GM12878 (cell line): Measurements from ENCODE around the gene TAF6. TPM values are rescaled to one million over a fixed set of nuclear protein-coding genes. Genes with fewer than 3 reads are reported as not detected.

ENCODE experiments used
- ATAC-seq: fragments of 200-7000 bp; cut with Tn5 transposase; 3 replicates; pipeline ENCODE4 v1.9.1; 2020; ENCODE audit warnings: mild to moderate bottlenecking, moderate library complexity
- BruUV-seq: library from RNA; stranded (reverse); fragments of 400-500 nt; replicated peaks from 2 replicates; lab custom pipeline; 2021; lab: Mats Ljungman, UMichigan
- CTCF ChIA-PET: fragments of 300-600 bp; sonication (Branson Sonifier 250); formaldehyde crosslinking; extraction: SDS; loops from one replicate; lab custom pipeline; 2021; ENCODE audit warnings: inconsistent platforms; lab: Yijun Ruan, JAX
- POLR2A ChIA-PET: fragments of 350-600 bp; formaldehyde crosslinking; extraction: SDS; loops from one replicate; lab custom pipeline; 2021; ENCODE audit warnings: inconsistent platforms; lab: Charles Lee
- RAD21 ChIA-PET: fragments of 300-600 bp; sonication (Branson Sonifier 250); formaldehyde crosslinking; loops from one replicate; lab custom pipeline; 2023; ENCODE audit warnings: antibody characterized with exemption; ENCODE audit not compliant: unreplicated experiment; lab: Charles Lee
- SMC1A ChIA-PET: fragments of 300-600 bp; sonication (Branson Sonifier 250); formaldehyde crosslinking; loops from one replicate; lab custom pipeline; 2023; ENCODE audit not compliant: unreplicated experiment, uncharacterized antibody; lab: Charles Lee
- DNase-seq: peaks from one replicate; pipeline ENCODE4 v3.0.0-alpha.2; 2011; ENCODE audit warnings: low read depth, low spot score
- FAIRE-seq: peaks from 3 replicates; lab custom pipeline; 2011; peaks lifted over from hg19 to GRCh38; lab: Jason Lieb, UNC
- H2AFZ ChIP-seq: 2 replicates; pipeline ENCODE4 v1.6.0; 2011; ENCODE audit warnings: low read depth, low read length, control low read depth; ENCODE audit not compliant: control insufficient read depth
- H3K27ac ChIP-seq: 2 replicates; pipeline ENCODE4 v1.5.1; 2011; ENCODE audit warnings: control low read depth; ENCODE audit not compliant: control insufficient read depth, insufficient read depth
- H3K27me3 ChIP-seq, 2 experiments: replicated peaks in 1 of 2; 2 replicates each; pipeline versions ENCODE4 v1.6.0 to v1.6.1; 2011; ENCODE audit warnings: low read length in 1 of 2; ENCODE audit not compliant: control insufficient read depth in 2 of 2, insufficient read depth in 2 of 2
- H3K36me3 ChIP-seq, 2 experiments: 2 replicates each; pipeline ENCODE4 v1.5.1; 2011; ENCODE audit warnings: low read length in 1 of 2; ENCODE audit not compliant: control insufficient read depth in 2 of 2, insufficient read depth in 2 of 2
- H3K4me1 ChIP-seq: 2 replicates; pipeline ENCODE4 v1.6.1; 2011; ENCODE audit warnings: mild to moderate bottlenecking, low read length, moderate library complexity, mixed read lengths; ENCODE audit not compliant: control insufficient read depth, insufficient read depth
- H3K4me2 ChIP-seq: 2 replicates; pipeline ENCODE4 v1.6.0; 2011; ENCODE audit warnings: control low read depth; ENCODE audit not compliant: control insufficient read depth, insufficient read depth
- H3K4me3 ChIP-seq: fragments of 200-600 bp; sonication (generic); 2 replicates; pipeline ENCODE4 v1.5.1; 2016
- H3K79me2 ChIP-seq: 2 replicates; pipeline ENCODE4 v1.6.0; 2011; ENCODE audit warnings: low read length; ENCODE audit not compliant: control insufficient read depth, insufficient read depth
- H3K9ac ChIP-seq: 2 replicates; pipeline ENCODE4 v1.8.0; 2011; ENCODE audit warnings: low read length, control low read depth, mixed read lengths; ENCODE audit not compliant: control insufficient read depth, insufficient read depth
- H3K9me3 ChIP-seq: replicated peaks from 3 replicates; pipeline ENCODE4 v1.5.1; 2011; ENCODE audit warnings: mild to moderate bottlenecking, low read length; ENCODE audit not compliant: control insufficient read depth, insufficient read depth
- H4K20me1 ChIP-seq: 2 replicates; pipeline ENCODE4 v1.6.0; 2011; ENCODE audit not compliant: control insufficient read depth, insufficient read depth
- CBFB ChIP-seq: IDR thresholded peaks from 2 replicates; pipeline ENCODE4 v1.6.1; 2016; ENCODE audit warnings: antibody characterized with exemption, low read depth
- CEBPB ChIP-seq, 2 experiments: fragments of 150-350 bp in 1 of 2; IDR thresholded peaks; 2 replicates each; pipeline ENCODE4 v1.6.1; 2012 to 2014; ENCODE audit warnings: low read depth in 2 of 2, low read length in 2 of 2, borderline replicate concordance in 1 of 2, inconsistent platforms in 1 of 2
- EGR1 ChIP-seq, 2 experiments: IDR thresholded peaks; 1 replicate in 1 of 2; 2 replicates in 1 of 2; pipeline ENCODE4 v1.6.1; 2011 to 2012; ENCODE audit warnings: low read depth in 2 of 2, low read length in 2 of 2, borderline replicate concordance in 1 of 2, mild to moderate bottlenecking in 1 of 2, moderate library complexity in 1 of 2
- ESRRA ChIP-seq: IDR thresholded peaks from 2 replicates; pipeline ENCODE4 v1.6.1; 2012; ENCODE audit warnings: mild to moderate bottlenecking, low read length, improper control_type of control experiment
- ETV6 ChIP-seq, 2 experiments: fragments of 450-650 bp in 1 of 2; IDR thresholded peaks in 1 of 2; conservative IDR thresholded peaks in 1 of 2; 2 replicates each; pipeline ENCODE4 v1.6.1; 2014; ENCODE audit warnings: antibody characterized with exemption in 1 of 2, borderline replicate concordance in 1 of 2, low read depth in 1 of 2, mild to moderate bottlenecking in 1 of 2, moderate library complexity in 1 of 2
- EZH2 ChIP-seq: IDR thresholded peaks from 2 replicates; pipeline ENCODE4 v1.6.1; 2012; ENCODE audit warnings: low read depth, mild to moderate bottlenecking, control low read depth, inconsistent platforms, low read length, borderline replicate concordance; ENCODE audit not compliant: control insufficient read depth
- IRF4 ChIP-seq: IDR thresholded peaks from 2 replicates; pipeline ENCODE4 v1.6.1; 2011; ENCODE audit warnings: low read depth, low read length
- JUNB ChIP-seq: IDR thresholded peaks from 2 replicates; pipeline ENCODE4 v1.6.1; 2016; ENCODE audit warnings: antibody characterized with exemption, mild to moderate bottlenecking
- MTA2 ChIP-seq: fragments of 450-650 bp; IDR thresholded peaks from 2 replicates; pipeline ENCODE4 v1.6.1; 2016; ENCODE audit warnings: low read depth, mild to moderate bottlenecking, moderate library complexity
- MYB ChIP-seq: fragments of 150-350 bp; IDR thresholded peaks from 2 replicates; pipeline ENCODE4 v1.6.1; 2014; ENCODE audit warnings: mild to moderate bottlenecking, low read depth, low read length, borderline replicate concordance
- NFYB ChIP-seq: IDR thresholded peaks from 2 replicates; pipeline ENCODE4 v1.6.1; 2011; ENCODE audit warnings: low read depth, mild to moderate bottlenecking, low read length, improper control_type of control experiment, moderate library complexity; ENCODE audit not compliant: insufficient read depth
- RFX5 ChIP-seq: IDR thresholded peaks from 2 replicates; pipeline ENCODE4 v1.6.1; 2011; ENCODE audit warnings: low read depth, low read length, improper control_type of control experiment
- SIX5 ChIP-seq: IDR thresholded peaks from 2 replicates; pipeline ENCODE4 v1.6.1; 2011; ENCODE audit warnings: mild to moderate bottlenecking, low read depth, low read length, moderate library complexity; ENCODE audit not compliant: severe bottlenecking
- TCF12 ChIP-seq: IDR thresholded peaks from 2 replicates; pipeline ENCODE4 v1.6.1; 2011; ENCODE audit warnings: low read depth, mild to moderate bottlenecking, low read length
- TCF7 ChIP-seq: IDR thresholded peaks from 2 replicates; pipeline ENCODE4 v1.6.1; 2014; ENCODE audit warnings: antibody characterized with exemption, borderline replicate concordance
- USF2 ChIP-seq: IDR thresholded peaks from 2 replicates; pipeline ENCODE4 v1.6.1; 2011; ENCODE audit warnings: low read depth, low read length, improper control_type of control experiment, borderline replicate concordance
- ZBTB11 ChIP-seq: fragments of 450-650 bp; formaldehyde crosslinking; IDR thresholded peaks from 2 replicates; pipeline ENCODE4 v1.5.0; 2022; ENCODE audit warnings: mild to moderate bottlenecking, missing genetic modification characterization
- ZNF207 ChIP-seq: fragments of 450-650 bp; IDR thresholded peaks from 2 replicates; pipeline ENCODE4 v1.6.1; 2014; ENCODE audit warnings: antibody characterized with exemption, mild to moderate bottlenecking, borderline replicate concordance
- WGBS: methylation state at CpG from one replicate; pipeline ENCODE4 v1.1.6; 2016; ENCODE audit warnings: low lambda C conversion rate; ENCODE audit not compliant: insufficient replicate concordance, insufficient coverage; ENCODE audit errors: missing lambda C conversion rate; 5-methylcytosine and 5-hydroxymethylcytosine counted together
- in situ Hi-C: fragments of 300-500 bp; cut with MboI; formaldehyde crosslinking; loops from 9 replicates; pipeline ENCODE4 v1.14.3; 2018; ENCODE audit warnings: mixed read lengths
- intact Hi-C: fragments of 100-400 bp; cut with micrococcal nuclease; formaldehyde crosslinking; loops from one replicate; pipeline ENCODE4 v1.14.2; 2022; ENCODE audit not compliant: unreplicated experiment
- polyA plus RNA-seq, 11 experiments: library from polyadenylated mRNA; depleted of rRNA in 4 of 11; unstranded in 6 of 11; stranded (reverse) in 5 of 11; fragments of >200 nt; fragmentation: Nextera tagmentation in 4 of 11; fragmentation: Illumina TruSeq in 1 of 11; extraction: Ambion mirVana in 4 of 11; extraction: Trizol in 1 of 11; gene quantifications; 1 replicate in 1 of 11; 2 replicates in 10 of 11; pipeline versions ENCODE4 v1.2.1 to v1.2.3, GENCODE V29; 2011 to 2016; ENCODE audit warnings: inconsistent platforms in 2 of 11, missing spikeins in 2 of 11, low read depth in 1 of 11
- total RNA-seq, 4 experiments: library from RNA; depleted of rRNA in 3 of 4; stranded (reverse); fragments of >200 nt in 3 of 4; fragmentation: Illumina TruSeq in 1 of 4; extraction: Trizol in 1 of 4; gene quantifications; 2 replicates each; pipeline versions ENCODE4 v1.2.1 to v1.2.3, GENCODE V29; 2013 to 2021

The TAF6 gene
- total and polyA plus RNA-seq, 10 of the 15 experiments (the other 5 are each of a cell fraction or from before 2014, with no cell fraction given): 0.27 to 42.6 (median 17.0) TPM

GRCh38 chr7:100132126-100132525 lies 13.0 kb upstream of the TAF6 start:
- ChIA-PET SMC1A (interaction anchor here (1.0 to 4.8 kb wide), 23 partner anchors 10 to 287 kb away, joined by 3 to 41 read pairs (median 6); partner anchors contain the start of genes AP4M1, LAMTOR4, MCM7 and PVRIG), POLR2A (interaction anchor here (1.2 to 2.2 kb wide), 3 partner anchors 16 to 215 kb away, joined by 3 to 8 read pairs (median 6); partner anchors contain the start of gene LAMTOR4), CTCF (interaction anchor here (0.7 to 7.9 kb wide), 41 partner anchors 9 to 351 kb away, joined by 3 to 107 read pairs (median 5); partner anchors contain the start of genes AP4M1, AZGP1, GAL3ST4 and LAMTOR4), RAD21 (interaction anchor here (0.9 to 5.1 kb wide), 22 partner anchors 10 to 275 kb away, joined by 3 to 49 read pairs (median 4); partner anchors contain the start of genes LAMTOR4 and PVRIG)
- FAIRE-seq: no peak
- Histone ChIP-seq H3K27ac (no peak overlapping the region), H3K79me2 (peaks cover 3% of the 10 kb centered on the region; the same call in 1 of the 2 replicates), H2AFZ (no peak overlapping the region), H3K27me3 (no peaks in the 10 kb centered on the region), H3K4me2 (no peak overlapping the region), H3K4me1 (peaks cover 9% of the 10 kb centered on the region), H3K36me3 (no peaks in the 10 kb centered on the region), H4K20me1 (no peaks in the 10 kb centered on the region), H3K9me3 (no peaks in the 10 kb centered on the region), H3K9ac (no peak overlapping the region), H3K4me3 (no peak overlapping the region)
- WGBS: 44% methylated on average over 7 of the region's 7 CpGs
- in situ Hi-C loops (loop anchor here (5.0 kb wide), 1 partner anchor 275 kb away; no protein-coding TSS in a partner anchor), intact Hi-C loops (loop anchor here (1.0 to 5.0 kb wide), 4 partner anchors 83 to 275 kb away; no protein-coding TSS in a partner anchor)
- no peak for ATAC-seq
- DNase-seq: no peak
- TF ChIP-seq EGR1 (IDR thresholded peaks at IDR 0.05; ENCODE audit: borderline replicate concordance in 1 of 2, low read depth in 2 of 2, low read length in 2 of 2): no peak
- no peak for TF ChIP-seq SIX5
- TF ChIP-seq TCF7: no peak
- no peak for TF ChIP-seq TCF12
- TF ChIP-seq ESRRA: no peak
- no peak for TF ChIP-seq CBFB
- TF ChIP-seq MTA2: no peak
- TF ChIP-seq NFYB: no peak
- TF ChIP-seq ZBTB11 (CRISPR knock-in tag): no peak
- no peak for TF ChIP-seq EZH2
- no peak for TF ChIP-seq RFX5
- no peak for TF ChIP-seq JUNB
- no peak for TF ChIP-seq IRF4
- TF ChIP-seq CEBPB (IDR thresholded peaks at IDR 0.05; ENCODE audit: borderline replicate concordance in 1 of 2, low read depth in 2 of 2, low read length in 2 of 2): no peak
- TF ChIP-seq USF2: no peak
- TF ChIP-seq MYB: no peak
- no peak for TF ChIP-seq ETV6 (conservative IDR thresholded peaks at IDR 0.05 in 1 of 2, IDR thresholded peaks at IDR 0.05 in 1 of 2; ENCODE audit: borderline replicate concordance in 1 of 2, low read depth in 1 of 2)
- no peak for TF ChIP-seq ZNF207
- BruUV-seq: no TSS peak
